Astrocyte (in vitro differentiated cells and primary cell): ENCODE measurements around the gene KCNMB2. TPM values are rescaled to one million over a fixed set of nuclear protein-coding genes. Genes with fewer than 3 reads are reported as not detected.

Experiments used
- DNase-seq: peaks from one replicate; pipeline ENCODE4 v3.0.0-alpha.2; 2010; ENCODE audit warnings: low read depth
- FAIRE-seq: peaks from 2 replicates; lab custom pipeline; 2011; peaks lifted over from hg19 to GRCh38; lab: Jason Lieb, UNC
- H2AFZ ChIP-seq: 2 replicates; pipeline ENCODE4 v1.6.0; 2012; ENCODE audit warnings: low read depth, low read length, inconsistent platforms
- H3K27ac ChIP-seq: 2 replicates; pipeline ENCODE4 v1.5.1; 2011; ENCODE audit warnings: low read depth, low read length, inconsistent platforms
- H3K27me3 ChIP-seq: 2 replicates; pipeline ENCODE4 v1.6.0; 2011; ENCODE audit warnings: low read length, inconsistent platforms; ENCODE audit not compliant: insufficient read depth
- H3K36me3 ChIP-seq: 2 replicates; pipeline ENCODE4 v1.5.1; 2011; ENCODE audit warnings: low read length, inconsistent platforms; ENCODE audit not compliant: insufficient read depth
- H3K4me1 ChIP-seq: 2 replicates; pipeline ENCODE4 v1.5.1; 2011; ENCODE audit warnings: low read length, inconsistent platforms; ENCODE audit not compliant: insufficient read depth
- H3K4me2 ChIP-seq: 2 replicates; pipeline ENCODE4 v1.6.0; 2012; ENCODE audit warnings: low read length, inconsistent platforms
- H3K4me3 ChIP-seq: 2 replicates; pipeline ENCODE4 v1.5.1; 2011; ENCODE audit warnings: low read depth, mild to moderate bottlenecking, low read length, inconsistent platforms; ENCODE audit not compliant: insufficient read depth
- H3K79me2 ChIP-seq: 2 replicates; pipeline ENCODE4 v1.6.0; 2012; ENCODE audit warnings: mild to moderate bottlenecking, low read length, inconsistent platforms; ENCODE audit not compliant: insufficient read depth
- H3K9ac ChIP-seq: 2 replicates; pipeline ENCODE4 v1.6.0; 2012; ENCODE audit warnings: mild to moderate bottlenecking, low read length, inconsistent platforms
- H3K9me3 ChIP-seq: 2 replicates; pipeline ENCODE4 v1.5.1; 2012; ENCODE audit warnings: low read depth, mild to moderate bottlenecking, low read length, inconsistent platforms; ENCODE audit not compliant: insufficient read depth
- H4K20me1 ChIP-seq: 2 replicates; pipeline ENCODE4 v1.6.0; 2012; ENCODE audit warnings: low read length, inconsistent platforms; ENCODE audit not compliant: insufficient read depth
- H3K27ac Mint-ChIP-seq: one replicate; pipeline ENCODE4 v1.8.0; 2021; ENCODE audit warnings: mild to moderate bottlenecking, mixed read lengths; ENCODE audit not compliant: unreplicated experiment
- H3K27me3 Mint-ChIP-seq: one replicate; pipeline ENCODE4 v1.8.0; 2021; ENCODE audit warnings: low read depth, mixed read lengths; ENCODE audit not compliant: unreplicated experiment
- H3K36me3 Mint-ChIP-seq: one replicate; pipeline ENCODE4 v1.8.0; 2021; ENCODE audit warnings: low read depth, mixed read lengths; ENCODE audit not compliant: unreplicated experiment
- H3K4me1 Mint-ChIP-seq: one replicate; pipeline ENCODE4 v1.8.0; 2021; ENCODE audit warnings: low read depth, mixed read lengths; ENCODE audit not compliant: unreplicated experiment
- H3K4me3 Mint-ChIP-seq: one replicate; pipeline ENCODE4 v1.8.0; 2021; ENCODE audit warnings: mild to moderate bottlenecking, moderate library complexity, mixed read lengths; ENCODE audit not compliant: unreplicated experiment
- H3K9me3 Mint-ChIP-seq: one replicate; pipeline ENCODE4 v1.8.0; 2021; ENCODE audit warnings: mild to moderate bottlenecking, mixed read lengths; ENCODE audit not compliant: unreplicated experiment
- CTCF ChIP-seq: IDR thresholded peaks from 2 replicates; pipeline ENCODE4 v1.5.1; 2011; ENCODE audit warnings: low read depth, mild to moderate bottlenecking, inconsistent platforms, low read length, moderate library complexity; ENCODE audit not compliant: insufficient read depth
- EZH2 ChIP-seq: IDR thresholded peaks from 2 replicates; pipeline ENCODE4 v1.6.1; 2012; ENCODE audit warnings: mild to moderate bottlenecking, low read length, inconsistent platforms; ENCODE audit not compliant: insufficient read depth
- total RNA-seq: library from RNA; stranded (reverse); gene quantifications from 2 replicates; pipeline ENCODE4 v1.2.1, GENCODE V29; 2021

KCNMB2 gene
- total RNA-seq, 1 donor from 2014 or later: not detected

- Histone ChIP-seq H2AFZ (no peak overlapping the region), H3K9ac (no peak overlapping the region), H3K79me2 (no peaks in the 10 kb centered on the region), H3K27ac (no peak overlapping the region), H3K4me1 (peaks cover 10% of the 10 kb centered on the region), H3K36me3 (no peaks in the 10 kb centered on the region), H3K4me2 (no peak overlapping the region), H4K20me1 (no peaks in the 10 kb centered on the region), H3K4me3 (no peak overlapping the region), H3K9me3 (no peaks in the 10 kb centered on the region), H3K27me3 (no peaks in the 10 kb centered on the region)
- TF ChIP-seq CTCF: no peak
- no peak for TF ChIP-seq EZH2
- DNase-seq: no peak
- FAIRE-seq: no peak
- H3K4me1 Mint-ChIP-seq: peaks cover 18% of the 10 kb centered on the region
- H3K27ac Mint-ChIP-seq: no peak overlapping the region
- H3K36me3 Mint-ChIP-seq: no peaks in the 10 kb centered on the region
- H3K27me3 Mint-ChIP-seq: no peaks in the 10 kb centered on the region
- H3K9me3 Mint-ChIP-seq: no peaks in the 10 kb centered on the region
- no peak overlapping the region for H3K4me3 Mint-ChIP-seq
Observed at GRCh38 chr3:178669758-178670157, 133.5 kb downstream of the KCNMB2 start.

- Histone ChIP-seq H2AFZ (no peak overlapping the region), H3K4me1 (peaks cover 10% of the 10 kb centered on the region), H3K36me3 (no peaks in the 10 kb centered on the region), H3K9me3 (no peaks in the 10 kb centered on the region), H3K27me3 (no peaks in the 10 kb centered on the region), H3K79me2 (no peaks in the 10 kb centered on the region), H3K9ac (no peak overlapping the region), H4K20me1 (no peaks in the 10 kb centered on the region), H3K4me2 (peak overlapping the region; percentile 36), H3K4me3 (no peak overlapping the region), H3K27ac (no peak overlapping the region)
- H3K36me3 Mint-ChIP-seq: no peaks in the 10 kb centered on the region
- TF ChIP-seq CTCF (no peak), EZH2 (no peak)
- H3K4me3 Mint-ChIP-seq: no peak overlapping the region
- no peaks in the 10 kb centered on the region for H3K27me3 Mint-ChIP-seq
- DNase-seq (peak; percentile 5), FAIRE-seq (no peak)
- H3K9me3 Mint-ChIP-seq: no peaks in the 10 kb centered on the region
- no peak overlapping the region for H3K27ac Mint-ChIP-seq
- H3K4me1 Mint-ChIP-seq: peaks cover 18% of the 10 kb centered on the region
Observed at GRCh38 chr3:178671377-178671776, 135.1 kb downstream of the KCNMB2 start.

- Mint-ChIP-seq H3K27me3 (peaks cover under 1% of the 10 kb centered on the region), H3K27ac (no peak overlapping the region), H3K9me3 (no peaks in the 10 kb centered on the region), H3K4me3 (no peak overlapping the region), H3K4me1 (peaks cover 18% of the 10 kb centered on the region), H3K36me3 (no peaks in the 10 kb centered on the region)
- FAIRE-seq: no peak
- peak; percentile 51 for DNase-seq
- H3K79me2 ChIP-seq: no peaks in the 10 kb centered on the region
- no peak overlapping the region for H2AFZ ChIP-seq
- TF ChIP-seq EZH2: no peak
- TF ChIP-seq CTCF: no peak
- H3K4me3 ChIP-seq: no peak overlapping the region
- H3K4me1 ChIP-seq: peaks cover 10% of the 10 kb centered on the region
- no peaks in the 10 kb centered on the region for H3K9me3 ChIP-seq
- H4K20me1 ChIP-seq: no peaks in the 10 kb centered on the region
- H3K4me2 ChIP-seq: peak overlapping the region; percentile 36
- no peaks in the 10 kb centered on the region for H3K27me3 ChIP-seq
- H3K9ac ChIP-seq: no peak overlapping the region
- no peaks in the 10 kb centered on the region for H3K36me3 ChIP-seq
- H3K27ac ChIP-seq: no peak overlapping the region
Observed at GRCh38 chr3:178671791-178672190, 135.6 kb downstream of the KCNMB2 start.
